Effector memory CD4-positive, alpha-beta T cell (primary cell): ENCODE results near the gene IFRD2.

Experiments used
- DNase-seq, 3 donors: peaks; one replicate each; pipeline ENCODE4 v3.0.0-alpha.2; 2020
- H3K27ac ChIP-seq: 2 replicates; pipeline ENCODE4 v1.7.0; 2013; ENCODE audit warnings: mild to moderate bottlenecking, low read length, moderate library complexity; ENCODE audit not compliant: insufficient read depth, poor library complexity, severe bottlenecking
- H3K27me3 ChIP-seq: replicated peaks from 2 replicates; pipeline ENCODE4 v1.7.0; 2013; ENCODE audit warnings: mild to moderate bottlenecking, low read length; ENCODE audit not compliant: insufficient read depth, control insufficient read depth, poor library complexity, severe bottlenecking
- H3K36me3 ChIP-seq: 2 replicates; pipeline ENCODE4 v1.7.0; 2013; ENCODE audit warnings: mild to moderate bottlenecking, low read length, moderate library complexity; ENCODE audit not compliant: control insufficient read depth, insufficient read depth
- H3K4me1 ChIP-seq: 2 replicates; pipeline ENCODE4 v1.7.0; 2013; ENCODE audit warnings: low read length, mild to moderate bottlenecking; ENCODE audit not compliant: control insufficient read depth, insufficient read depth, poor library complexity, severe bottlenecking
- H3K4me3 ChIP-seq: 2 replicates; pipeline ENCODE4 v1.7.0; 2013; ENCODE audit warnings: low read length, low read depth, mild to moderate bottlenecking; ENCODE audit not compliant: insufficient read depth, poor library complexity, severe bottlenecking
- H3K9me3 ChIP-seq: 2 replicates; pipeline ENCODE4 v1.7.0; 2013; ENCODE audit warnings: mild to moderate bottlenecking, low read length, moderate library complexity; ENCODE audit not compliant: control insufficient read depth

The IFRD2 gene

DNA sequence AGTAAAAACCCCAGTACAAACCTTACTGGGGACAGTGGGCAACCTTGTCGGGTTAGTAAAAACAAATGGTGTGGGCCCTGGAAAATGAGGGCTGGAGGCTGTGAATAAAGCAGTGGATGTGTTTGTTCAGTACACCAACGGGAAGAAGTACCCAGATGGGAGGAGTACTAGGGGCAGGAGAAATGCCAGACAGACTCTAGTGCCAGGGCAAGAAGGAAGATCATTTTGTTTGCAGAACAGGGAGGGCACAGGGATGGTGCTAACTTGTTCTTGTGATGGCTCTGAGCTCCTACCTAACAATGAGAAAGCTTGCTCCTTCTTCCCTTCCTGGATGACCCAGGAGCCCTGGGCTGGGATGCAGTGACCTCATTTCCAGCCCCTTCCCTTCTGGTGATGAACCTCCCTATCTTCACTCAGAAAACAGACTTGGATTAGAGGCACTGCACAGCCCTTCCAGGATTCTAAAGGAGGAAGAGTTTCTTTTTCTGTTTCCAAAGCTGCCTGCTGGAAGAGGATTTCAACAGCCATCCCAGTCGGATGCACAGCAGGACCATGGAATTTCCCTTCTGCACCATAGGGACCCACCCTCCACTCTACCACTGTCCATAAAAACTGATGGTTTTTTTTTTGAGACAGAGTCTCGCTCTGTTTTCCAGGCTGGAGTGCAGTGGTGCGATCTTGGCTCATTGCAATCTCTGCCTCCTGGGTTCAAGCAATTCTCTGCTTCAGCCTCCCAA is 42.3 kb upstream of the IFRD2 start:
- H3K9me3 ChIP-seq, result no peaks in the 10 kb centered on the region
- no peak overlapping the region for H3K4me3 ChIP-seq
- DNase-seq, result no peak
- H3K36me3 ChIP-seq, result peaks cover 25% of the 10 kb centered on the region
- no peaks in the 10 kb centered on the region for H3K27me3 ChIP-seq
- H3K4me1 ChIP-seq, result peaks cover 33% of the 10 kb centered on the region
- H3K27ac ChIP-seq, result peak overlapping the region; percentile 95

DNA sequence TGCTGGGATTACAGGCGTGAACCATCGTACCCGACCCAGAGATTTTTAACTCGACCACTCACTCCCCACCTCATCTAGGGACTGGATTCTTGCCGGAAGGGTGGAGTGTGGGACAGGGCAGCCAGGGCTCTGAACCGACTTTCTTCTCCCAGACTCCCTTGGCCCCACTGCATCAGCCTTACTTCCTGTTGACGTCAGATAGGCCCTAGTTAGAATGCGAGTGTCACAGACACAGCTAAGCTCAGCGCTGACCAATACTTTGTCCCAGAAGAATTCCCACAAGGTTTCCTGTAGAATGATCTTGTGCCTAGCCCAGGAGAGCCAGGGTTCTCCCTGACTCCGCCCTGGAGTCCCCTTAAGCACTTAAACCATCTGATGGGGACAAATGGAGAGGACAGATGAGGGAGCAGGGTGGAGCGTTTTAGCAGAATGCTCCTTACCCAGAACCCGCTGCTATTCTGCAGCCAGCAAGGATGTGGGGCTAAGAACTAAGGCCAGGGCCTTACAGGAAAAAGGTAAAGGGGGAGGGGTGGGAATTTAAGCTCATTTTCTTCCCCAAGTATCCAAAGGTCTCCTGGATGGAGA is 41.6 kb upstream of the IFRD2 start:
- Histone ChIP-seq H3K4me3 (no peak overlapping the region), H3K9me3 (no peaks in the 10 kb centered on the region), H3K27me3 (no peaks in the 10 kb centered on the region), H3K36me3 (peaks cover 25% of the 10 kb centered on the region), H3K27ac (peak overlapping the region; percentile 95), H3K4me1 (peaks cover 31% of the 10 kb centered on the region)
- DNase-seq, result no peak

DNA sequence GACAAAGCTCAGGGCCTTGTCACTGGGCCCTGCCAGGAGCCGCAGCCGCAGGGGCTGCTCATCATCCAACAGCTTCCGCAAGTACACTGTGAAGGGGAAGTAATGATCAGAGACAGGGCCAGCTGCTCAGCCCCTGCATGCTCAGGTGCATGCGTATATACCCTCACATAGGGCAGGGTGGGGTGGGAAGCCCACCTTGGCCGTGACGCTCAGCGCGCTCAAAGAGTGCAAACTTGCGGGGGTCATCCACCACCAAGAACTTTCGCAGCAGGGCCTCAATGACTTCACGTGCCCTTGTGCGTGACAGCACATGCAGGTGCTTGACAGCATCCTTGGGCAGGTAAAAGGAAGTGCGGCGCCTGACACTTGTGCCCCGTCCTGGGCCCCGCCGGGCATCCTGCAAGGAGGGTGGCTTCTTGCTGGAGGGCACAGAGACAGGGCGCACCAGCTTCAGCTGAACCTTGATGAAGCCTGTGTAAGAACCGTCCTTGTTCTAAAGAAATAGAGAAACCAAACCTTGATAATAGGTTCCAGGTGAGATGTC is 39.2 kb upstream of the IFRD2 start:
- Histone ChIP-seq H3K4me3 (no peak overlapping the region), H3K36me3 (peaks cover 25% of the 10 kb centered on the region), H3K4me1 (peaks cover 41% of the 10 kb centered on the region), H3K27me3 (no peaks in the 10 kb centered on the region), H3K9me3 (no peaks in the 10 kb centered on the region), H3K27ac (no peak overlapping the region)
- no peak for DNase-seq

DNA sequence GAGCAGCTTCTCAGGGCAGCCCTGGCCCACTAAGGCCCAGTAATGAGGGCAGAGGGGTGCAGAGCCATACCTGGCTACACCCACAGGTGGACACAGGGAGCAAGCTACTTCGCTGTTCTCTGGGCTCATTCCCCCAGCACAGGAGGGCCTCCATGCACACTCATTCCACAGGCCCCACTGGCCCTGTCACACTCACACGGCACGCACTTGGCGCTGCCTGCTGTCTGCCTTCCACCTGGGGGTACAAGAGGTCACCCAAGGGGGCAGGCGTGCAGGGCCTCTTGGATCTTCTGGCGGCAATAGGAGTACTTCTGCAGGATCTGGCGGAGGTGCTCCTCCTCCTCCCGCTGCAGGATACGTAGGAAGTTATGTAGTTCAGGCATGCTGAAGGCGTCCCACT is 38.1 kb upstream of the IFRD2 start:
- DNase-seq, result no peak
- peaks cover 33% of the 10 kb centered on the region for H3K4me1 ChIP-seq
- H3K4me3 ChIP-seq, result no peak overlapping the region
- H3K36me3 ChIP-seq, result peaks cover 25% of the 10 kb centered on the region
- H3K27me3 ChIP-seq, result no peaks in the 10 kb centered on the region
- H3K9me3 ChIP-seq, result no peaks in the 10 kb centered on the region
- no peak overlapping the region for H3K27ac ChIP-seq

DNA sequence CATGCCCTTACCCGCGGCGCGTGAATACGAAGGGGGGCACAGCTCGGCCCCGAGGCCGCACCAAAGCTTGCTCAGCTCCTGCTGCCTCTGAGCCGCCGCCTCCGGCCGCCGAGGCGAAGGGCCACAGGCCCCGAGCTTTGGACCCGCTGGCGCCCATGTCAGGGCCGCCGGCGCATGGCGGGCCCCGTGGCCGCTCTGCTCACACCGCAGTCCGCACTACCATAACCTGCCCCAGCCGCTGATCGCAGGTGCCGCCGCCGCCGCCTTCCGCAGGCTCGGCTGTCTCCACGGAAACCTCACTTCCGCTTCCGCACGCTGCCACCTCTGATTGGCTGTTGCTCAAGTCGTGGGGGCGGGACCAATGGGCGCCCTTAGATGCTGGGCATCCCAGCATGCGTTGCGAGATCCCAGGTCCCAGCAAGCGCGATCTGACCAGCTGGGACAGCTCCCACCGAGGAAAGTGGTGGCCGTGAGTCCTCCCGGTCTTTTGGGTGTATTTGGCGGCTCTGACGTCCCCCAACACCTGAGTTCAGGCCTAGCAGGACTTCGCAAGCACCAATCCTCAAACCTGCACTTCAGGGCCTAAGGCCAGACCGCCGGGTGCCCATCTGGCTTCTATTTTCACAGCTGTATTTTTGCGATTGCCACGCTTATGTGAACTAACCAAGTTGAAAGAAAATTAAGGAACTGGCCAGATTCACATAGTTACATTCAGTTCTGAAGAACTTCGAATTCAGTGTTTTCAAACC is 35.9 kb upstream of the IFRD2 start, which contains the start of gene TUSC2:
Gene TUSC2 (minus strand): TSS at position 281 of the 749 bp plus-strand sequence. CDS start 124 bp downstream, at position 157.
- Histone ChIP-seq H3K4me1 (peaks cover 17% of the 10 kb centered on the region), H3K27ac (peak within 1 kb of the TSS; percentile 79), H3K4me3 (peak within 1 kb of the TSS; percentile 84), H3K27me3 (no peaks in the 10 kb centered on the region), H3K36me3 (peaks cover 25% of the 10 kb centered on the region), H3K9me3 (no peaks in the 10 kb centered on the region)
- peak; percentile 90 to 94 (median 91) for DNase-seq

DNA sequence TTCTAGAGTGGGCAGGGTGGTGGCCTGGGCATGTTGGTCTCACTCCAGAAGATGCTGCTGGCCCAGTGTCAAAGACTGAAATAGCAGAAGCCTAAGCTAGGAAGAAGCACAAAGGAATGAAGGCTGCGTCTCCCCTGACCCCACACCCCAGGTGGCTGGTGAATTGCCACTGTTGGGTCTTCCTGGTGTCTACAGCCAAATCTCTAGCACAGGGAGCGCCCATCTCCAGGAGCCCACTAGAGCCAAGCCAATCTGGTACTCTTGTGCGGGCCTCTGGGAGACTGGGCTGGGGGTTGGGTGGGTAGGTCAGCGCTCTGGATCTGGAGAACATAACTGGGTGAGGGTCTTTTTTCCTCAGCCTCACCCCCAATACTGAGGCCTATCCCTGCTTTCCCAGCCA is 34.9 kb upstream of the IFRD2 start:
- DNase-seq, result no peak
- H3K4me3 ChIP-seq, result peak overlapping the region; percentile 84
- H3K36me3 ChIP-seq, result peaks cover 23% of the 10 kb centered on the region
- H3K4me1 ChIP-seq, result peaks cover 17% of the 10 kb centered on the region
- no peaks in the 10 kb centered on the region for H3K9me3 ChIP-seq
- H3K27me3 ChIP-seq, result no peaks in the 10 kb centered on the region
- peak overlapping the region; percentile 79 for H3K27ac ChIP-seq

DNA sequence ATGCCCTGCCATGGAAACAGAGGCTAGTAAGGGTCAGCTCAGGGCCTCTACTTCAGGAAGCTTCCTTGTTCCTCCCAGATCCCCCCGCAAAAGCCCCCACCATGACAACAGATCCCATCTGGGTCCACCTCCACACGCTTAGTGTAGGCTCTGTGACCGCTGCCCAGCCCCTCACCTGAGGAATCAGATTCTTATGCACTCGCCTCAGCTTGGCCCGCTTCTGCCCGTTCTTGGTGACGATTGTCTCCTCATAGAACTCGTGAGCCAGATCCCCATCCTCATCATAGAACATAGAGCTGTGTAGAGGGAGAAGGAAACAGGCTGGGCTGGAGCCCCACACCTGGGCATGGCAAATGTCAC is 33.9 kb upstream of the IFRD2 start:
- Histone ChIP-seq H3K36me3 (peaks cover 13% of the 10 kb centered on the region), H3K27ac (no peak overlapping the region), H3K9me3 (no peaks in the 10 kb centered on the region), H3K4me3 (no peak overlapping the region), H3K4me1 (peaks cover 24% of the 10 kb centered on the region), H3K27me3 (no peaks in the 10 kb centered on the region)
- no peak for DNase-seq

DNA sequence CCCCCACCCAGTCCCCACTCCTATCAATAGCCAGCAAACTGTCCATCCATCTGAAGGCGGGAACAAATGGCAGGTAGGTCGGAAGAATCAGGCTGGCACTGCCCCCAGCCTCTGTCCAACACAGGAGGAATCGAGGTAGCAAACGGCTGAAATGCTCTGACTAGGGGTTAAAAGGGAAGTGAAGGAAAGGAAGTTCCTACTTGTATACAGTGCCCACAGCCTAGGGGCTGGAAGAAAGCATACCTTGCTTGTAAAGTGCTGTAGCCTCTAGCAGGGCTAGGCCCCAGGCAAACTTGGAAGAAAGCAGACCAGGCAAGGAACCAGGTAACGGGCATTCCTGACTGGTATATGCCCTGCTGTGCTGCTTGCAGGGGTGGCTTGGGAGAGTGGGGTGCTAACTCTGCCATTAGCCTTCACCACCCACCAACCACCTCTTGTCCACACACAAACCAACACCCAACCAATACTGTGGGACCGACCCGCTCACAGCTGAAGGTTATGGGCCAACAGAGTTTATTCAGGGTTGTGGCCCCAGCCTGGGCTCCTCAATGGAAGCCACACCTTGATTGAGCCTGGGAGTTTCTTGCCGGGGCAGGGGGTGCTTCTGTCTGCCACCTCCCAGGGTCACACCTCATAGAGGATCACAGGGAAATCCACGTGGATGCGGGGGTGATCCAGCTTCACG is 33.4 kb upstream of the IFRD2 start:
- Histone ChIP-seq H3K4me3 (no peak overlapping the region), H3K4me1 (peaks cover 28% of the 10 kb centered on the region), H3K36me3 (peaks cover 8% of the 10 kb centered on the region), H3K27me3 (no peaks in the 10 kb centered on the region), H3K9me3 (no peaks in the 10 kb centered on the region), H3K27ac (no peak overlapping the region)
- DNase-seq, result no peak

DNA sequence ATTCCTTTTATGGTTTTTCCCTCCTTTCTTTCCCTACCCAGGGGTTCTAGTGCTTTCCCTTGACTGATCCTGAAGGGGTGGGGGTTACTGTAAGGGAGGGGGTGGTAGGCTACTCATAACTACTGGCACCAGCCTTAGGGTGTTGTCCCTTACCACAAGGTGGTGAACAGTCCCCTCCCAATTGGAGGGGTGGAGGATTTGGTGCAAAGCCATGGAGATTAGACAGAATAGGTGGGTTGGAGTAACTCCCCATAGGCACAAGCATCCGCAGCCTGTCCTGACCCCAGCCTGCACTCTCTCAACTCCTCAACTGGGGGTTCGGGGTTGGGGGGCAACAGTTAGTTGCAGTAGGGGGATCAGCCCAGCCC is 32.9 kb upstream of the IFRD2 start:
- no peak overlapping the region for H3K27ac ChIP-seq
- H3K4me1 ChIP-seq, result peaks cover 34% of the 10 kb centered on the region
- H3K27me3 ChIP-seq, result no peaks in the 10 kb centered on the region
- H3K4me3 ChIP-seq, result no peak overlapping the region
- no peaks in the 10 kb centered on the region for H3K9me3 ChIP-seq
- peaks cover 2% of the 10 kb centered on the region for H3K36me3 ChIP-seq
- DNase-seq, result no peak
